ENCODE results near the gene SESTD1. TPM values are rescaled to one million over a fixed set of nuclear protein-coding genes. Genes with fewer than 3 reads are reported as not detected.

The SESTD1 gene
- polyA plus RNA-seq, 3 donors, result 25.3 to 44.4 (median 25.3) TPM

GRCh38 chr2:179243046-179243445, 21.6 kb downstream of the SESTD1 start:
- no peak overlapping the region for H3K4me3 Mint-ChIP-seq

More at GRCh38 chr2:179243046-179243445, 21.6 kb downstream of the SESTD1 start:
- no peaks in the 10 kb centered on the region for H3K36me3 ChIP-seq (replicated peaks in 1 of 2; ENCODE audit: control insufficient read depth in 1 of 2, insufficient read depth in 2 of 2, low read length in 2 of 2)
- no peak overlapping the region for H3K4me3 ChIP-seq (replicated peaks in 1 of 3; ENCODE audit: low read depth in 2 of 3, low read length in 3 of 3)
- H3K27me3 ChIP-seq (ENCODE audit: control insufficient read depth in 2 of 2, insufficient read depth in 2 of 2, low read length in 2 of 2), result no peaks in the 10 kb centered on the region
- H3K27ac Mint-ChIP-seq, result peak overlapping the region in 1 of 7 donors; percentile 54
- H3K27ac ChIP-seq (ENCODE audit: low read depth in 1 of 2, low read length in 2 of 2), result no peak overlapping the region
- H3K4me1 ChIP-seq (ENCODE audit: control insufficient read depth in 1 of 2, insufficient read depth in 2 of 2, low read length in 2 of 2), result peaks cover 5 to 13% of the 10 kb centered on the region in 2 donors
- intact Hi-C loops (cut with micrococcal nuclease), result no loop called here
- no peak overlapping the region for H2AFZ ChIP-seq (ENCODE audit: insufficient read depth, low read depth, low read length, poor library complexity, severe bottlenecking)
- DNase-seq, result no peak
- H3K9me3 ChIP-seq (replicated peaks in 1 of 2; ENCODE audit: control insufficient read depth in 1 of 2, insufficient read depth in 1 of 2, low read length in 2 of 2), result no peaks in the 10 kb centered on the region
- H3K9me3 Mint-ChIP-seq, result peaks cover 0 to 4% (median 0%) of the 10 kb centered on the region in 7 donors
- WGBS (ENCODE audit: insufficient coverage), result no CpG with 5 or more reads among the region's 1 CpG
- peaks cover 0 to 2% (median 2%) of the 10 kb centered on the region in 3 donors for H3K27me3 Mint-ChIP-seq (ENCODE audit: low read depth in 3 of 3)
- H3K36me3 Mint-ChIP-seq, result peaks cover 0 to 4% of the 10 kb centered on the region in 2 donors
- no peak for TF ChIP-seq CTCF (IDR thresholded peaks at IDR 0.05)
- no peak overlapping the region for H3K9ac ChIP-seq (ENCODE audit: insufficient read depth, low read length, poor library complexity, severe bottlenecking)
- peaks cover 100% of the 10 kb centered on the region for H3K79me2 ChIP-seq (ENCODE audit: insufficient read depth, low read length)
- no peak overlapping the region for H3K4me2 ChIP-seq (replicated peaks; ENCODE audit: extremely low read depth, low read length, poor library complexity, severe bottlenecking)
- peaks cover 60% of the 10 kb centered on the region for H3K4me1 Mint-ChIP-seq
- H4K20me1 ChIP-seq (ENCODE audit: insufficient read depth, low read length), result peaks cover 95% of the 10 kb centered on the region

Data from CD14-positive monocyte (primary cell).